Measurements from ENCODE around the gene DNAAF8. TPM values are rescaled to one million over a fixed set of nuclear protein-coding genes. Genes with fewer than 3 reads are reported as not detected.

The DNAAF8 gene
- total and polyA plus RNA-seq, 2 of the 4 experiments (the other 2 are of a cell fraction): 0.54 to 1.7 TPM

GRCh38 chr16:4790871-4791270, 56.5 kb downstream of the DNAAF8 start:
- ChIA-PET POLR2A (ENCODE audit: unreplicated experiment) (no interaction called here), CTCF (no interaction called here)
- Histone ChIP-seq H3K4me2 (ENCODE audit: low read depth, low read length) (no peak overlapping the region), H3K36me3 (ENCODE audit: control insufficient read depth, insufficient read depth, low read length) (no peaks in the 10 kb centered on the region), H3K56ac (ENCODE audit: extremely low read depth, insufficient read depth, low read length) (no peak overlapping the region), H3K9ac (ENCODE audit: low read depth, low read length) (no peak overlapping the region), H2AK9ac (replicated peaks; ENCODE audit: low read depth, low read length, poor library complexity) (no peak overlapping the region), H2BK5ac (ENCODE audit: low read depth, low read length, poor library complexity, severe bottlenecking) (no peak overlapping the region), H2AK5ac (ENCODE audit: low read depth, low read length) (no peak overlapping the region), H3K18ac (ENCODE audit: low read depth, low read length) (no peak overlapping the region), H3K27me3 (ENCODE audit: control insufficient read depth, insufficient read depth, low read length) (no peaks in the 10 kb centered on the region; the same call in 1 of the 2 replicates), H3K14ac (replicated peaks; ENCODE audit: low read depth, low read length) (no peak overlapping the region), H2AFZ (replicated peaks; ENCODE audit: low read length, poor library complexity) (peak overlapping the region; percentile 41), H3K4ac (ENCODE audit: low read depth, low read length) (no peak overlapping the region), H3K4me1 (ENCODE audit: control insufficient read depth, insufficient read depth, low read length) (no peaks in the 10 kb centered on the region), H2BK120ac (ENCODE audit: low read depth, low read length) (no peak overlapping the region), H2BK20ac (ENCODE audit: low read depth, low read length) (no peak overlapping the region), H3K9me3 (ENCODE audit: control insufficient read depth, insufficient read depth, low read length) (no peaks in the 10 kb centered on the region), H4K20me1 (ENCODE audit: insufficient read depth, low read length) (no peaks in the 10 kb centered on the region), H4K8ac (ENCODE audit: low read depth in 2 of 2, low read length in 2 of 2) (no peak overlapping the region), H3K79me1 (ENCODE audit: low read depth in 1 of 2, low read length in 2 of 2) (no peaks in the 10 kb centered on the region), H2BK15ac (ENCODE audit: low read depth, low read length) (no peak overlapping the region), H3K9me1 (ENCODE audit: insufficient read depth, low read length) (0 out of 2 replicates have a peak, but pooled peaks cover 3% of the 10 kb centered on the region), H3K27ac (ENCODE audit: insufficient read depth, low read length) (no peak overlapping the region), H3K4me3 (ENCODE audit: insufficient read depth, low read depth, low read length) (no peak overlapping the region), H4K91ac (ENCODE audit: insufficient read depth, low read depth, low read length) (no peak overlapping the region), H4K5ac (ENCODE audit: low read depth, low read length) (no peak overlapping the region), H3K23ac (ENCODE audit: low read depth, low read length) (no peak overlapping the region)
- in situ Hi-C loops (cut with MboI; ENCODE audit: low sequenced_read_pairs) (no loop called here), dilution Hi-C loops (cut with HindIII; ENCODE audit: low sequenced_read_pairs, unreplicated experiment) (no loop called here), intact Hi-C loops (cut with micrococcal nuclease) (no loop called here)
- no peak for ATAC-seq (ENCODE audit: low read depth)
- DNase-seq: no peak
- no CpG with 5 or more reads among the region's 10 CpGs for WGBS, 2 experiments (ENCODE audit: extremely low coverage in 2 of 2, insufficient read length in 1 of 2)
- BruUV-seq (replicated peaks): no TSS peak
- no peak for TF ChIP-seq RAD21 (IDR thresholded peaks at IDR 0.05; ENCODE audit: low read length)
- TF ChIP-seq CTCF (conservative IDR thresholded peaks at IDR 0.05; ENCODE audit: low read depth, low read length): no peak
- TF ChIP-seq USF2 (IDR thresholded peaks at IDR 0.05; ENCODE audit: low read depth, low read length): no peak
- TF ChIP-seq SMC3 (IDR thresholded peaks at IDR 0.05; ENCODE audit: low read depth, low read length): no peak
- TF ChIP-seq POLR2A (IDR thresholded peaks at IDR 0.05; ENCODE audit: low read depth, low read length): no peak
- no peak for TF ChIP-seq RCOR1 (IDR thresholded peaks at IDR 0.05; ENCODE audit: insufficient replicate concordance, low read length)
- TF ChIP-seq FOS (IDR thresholded peaks at IDR 0.05; ENCODE audit: low read depth, low read length): no peak
- no peak for TF ChIP-seq MXI1 (IDR thresholded peaks at IDR 0.05; ENCODE audit: borderline replicate concordance, low read depth, low read length)
- TF ChIP-seq ELK1 (IDR thresholded peaks at IDR 0.05; ENCODE audit: borderline replicate concordance, low read depth, low read length): no peak
- TF ChIP-seq MAZ (IDR thresholded peaks at IDR 0.05; ENCODE audit: borderline replicate concordance, low read depth, low read length): no peak
- no peak for TF ChIP-seq BHLHE40 (IDR thresholded peaks at IDR 0.05; ENCODE audit: low read depth, low read length)
- TF ChIP-seq MAFK (IDR thresholded peaks at IDR 0.05; ENCODE audit: low read depth, low read length): no peak
- no peak for TF ChIP-seq RFX5 (IDR thresholded peaks at IDR 0.05; ENCODE audit: low read depth, low read length)
- TF ChIP-seq CEBPB (IDR thresholded peaks at IDR 0.05; ENCODE audit: low read depth, low read length): no peak
- no peak for TF ChIP-seq NFE2L2 (IDR thresholded peaks at IDR 0.05; ENCODE audit: low read depth, low read length)
- TF ChIP-seq CHD1 (IDR thresholded peaks at IDR 0.05; ENCODE audit: low read depth, low read length): no peak

All from IMR-90 (cell line).